ENCODE results near the gene PKNOX2.

Gene PKNOX2

DNA sequence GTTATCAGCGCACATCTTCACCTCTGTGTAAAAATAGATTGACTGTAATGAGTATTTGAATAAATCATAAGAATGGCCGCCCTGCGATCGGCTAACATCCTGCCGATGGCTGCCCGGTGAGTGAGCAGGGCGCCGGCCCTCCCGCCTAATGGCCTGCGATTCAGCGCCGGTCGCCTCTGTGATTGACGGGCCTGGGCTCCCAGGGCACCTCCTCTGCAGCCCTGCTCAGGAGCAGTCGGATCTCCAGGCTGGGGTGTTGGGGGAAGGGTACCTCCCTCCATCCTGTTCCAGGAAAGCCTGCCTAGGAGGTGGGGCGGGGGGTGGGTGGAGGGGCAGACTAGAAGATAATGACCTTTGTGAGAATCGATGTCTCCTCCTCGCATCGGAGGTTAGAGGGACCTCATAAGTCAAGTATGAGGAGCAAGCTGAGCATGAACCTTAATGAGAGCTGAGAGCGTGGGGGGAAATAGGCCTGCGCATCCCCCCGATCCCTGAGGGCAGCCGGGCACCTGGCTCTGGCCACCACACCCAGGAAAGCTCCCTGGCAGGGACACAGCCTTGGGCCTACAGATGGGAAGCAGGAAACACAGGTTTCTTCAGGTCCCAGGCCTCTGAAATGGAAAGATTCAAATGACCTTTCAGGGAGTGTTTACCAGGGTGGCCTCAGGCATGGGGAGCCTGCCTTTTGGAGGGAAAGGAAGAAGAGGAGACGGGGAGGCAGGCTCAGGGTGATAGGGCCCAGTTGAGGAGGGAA is 71.7 kb downstream of the PKNOX2 start:
- DNase-seq (ENCODE audit: low read depth): no peak

DNA sequence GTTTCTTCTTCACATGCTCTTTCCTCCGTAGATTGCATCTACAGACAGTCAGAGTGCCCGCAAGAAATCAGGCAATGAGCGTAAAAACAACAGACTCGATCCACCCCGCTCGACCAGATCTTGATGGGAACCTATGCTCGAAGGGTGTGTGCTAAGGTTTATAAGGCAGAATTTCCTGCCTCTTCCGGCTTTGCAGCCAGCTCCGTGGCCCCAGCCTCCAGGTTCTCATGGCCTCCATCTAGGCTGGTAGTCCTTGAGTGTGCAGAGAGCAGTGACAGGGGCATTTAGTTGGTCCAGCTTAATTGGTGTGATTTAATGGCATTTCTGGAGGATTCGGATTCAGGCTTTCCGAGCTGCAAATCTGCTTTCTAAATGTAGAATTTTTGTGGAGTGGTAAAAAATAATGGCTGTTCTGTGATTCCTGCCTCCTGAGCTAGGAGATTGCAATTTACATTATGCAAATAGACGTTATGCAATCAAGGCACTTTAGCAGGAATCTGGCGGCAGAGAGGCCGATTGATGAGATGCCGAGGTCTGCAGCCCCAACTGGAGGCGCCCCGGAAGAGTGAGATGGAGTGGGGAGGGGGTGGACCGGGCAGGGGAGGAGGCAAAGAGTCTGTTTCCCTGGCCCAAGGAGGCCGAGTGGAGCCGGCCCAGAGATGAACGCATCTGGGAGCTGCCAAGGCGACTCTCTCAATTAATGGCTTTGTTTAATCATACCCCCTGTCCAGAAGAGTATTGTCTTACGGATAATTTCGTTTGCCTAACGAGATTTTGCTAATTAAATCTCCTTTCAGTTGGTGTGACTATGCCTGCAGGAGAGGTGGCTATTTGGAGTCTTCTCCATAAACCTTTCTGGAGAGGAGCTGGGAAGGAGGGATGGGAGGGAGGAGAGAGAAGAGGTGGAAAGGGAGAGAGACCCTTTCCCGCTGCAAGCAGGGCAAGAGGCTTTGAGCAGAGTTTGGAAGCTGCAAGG is 75.3 kb downstream of the PKNOX2 start:
- DNase-seq (ENCODE audit: low read depth): no peak

DNA sequence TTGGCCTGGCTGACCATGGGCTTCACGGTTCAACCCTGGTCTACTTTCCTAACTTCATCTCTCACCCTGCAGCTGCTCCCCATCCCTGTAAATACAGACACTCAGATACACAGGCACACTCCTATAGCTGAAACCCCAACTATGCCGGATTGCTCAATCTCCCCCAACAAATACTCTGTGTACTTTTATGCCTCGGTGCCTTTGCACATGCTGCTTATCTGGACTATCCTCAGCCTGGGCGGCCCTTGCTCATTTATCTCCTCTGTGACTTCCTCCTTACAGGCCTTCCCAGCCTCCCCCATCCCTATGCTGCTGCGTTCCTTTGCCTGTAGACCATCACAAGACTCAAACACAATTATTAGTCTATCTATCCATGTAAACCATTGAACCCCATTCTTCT is 76.6 kb downstream of the PKNOX2 start:
- no peak for DNase-seq (ENCODE audit: low read depth)

DNA sequence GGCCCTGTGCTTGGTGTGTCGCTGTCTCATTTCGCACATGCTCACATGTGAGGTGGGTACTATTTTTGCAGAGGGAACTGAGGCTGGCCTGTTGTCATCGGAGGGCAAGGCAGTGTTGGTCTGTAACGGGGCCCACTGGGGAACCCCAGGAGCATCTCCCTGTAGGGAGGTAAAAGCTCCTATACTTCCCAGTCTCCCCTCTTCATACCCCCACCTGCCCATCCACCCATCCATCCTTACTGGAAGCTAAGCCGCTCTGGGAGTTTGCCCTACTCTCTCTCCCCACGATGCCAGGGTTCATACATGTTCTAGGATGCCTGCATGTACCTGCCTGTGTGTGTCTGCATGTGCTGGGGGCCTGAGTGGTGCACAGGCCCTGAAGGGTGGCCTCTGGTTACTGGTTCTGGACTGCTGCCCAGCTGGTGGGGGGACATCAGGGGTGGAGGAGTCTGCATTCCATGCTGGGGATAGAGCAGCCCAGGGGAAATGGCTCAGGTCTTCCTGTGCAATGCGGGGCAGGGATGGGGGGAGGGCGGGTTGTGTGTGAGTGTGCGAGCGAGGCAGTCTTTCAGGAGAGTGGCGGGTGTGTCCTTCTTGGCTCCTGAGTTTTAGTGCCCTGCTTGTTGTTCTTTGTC is 77.7 kb downstream of the PKNOX2 start:
- DNase-seq (ENCODE audit: low read depth): no peak

DNA sequence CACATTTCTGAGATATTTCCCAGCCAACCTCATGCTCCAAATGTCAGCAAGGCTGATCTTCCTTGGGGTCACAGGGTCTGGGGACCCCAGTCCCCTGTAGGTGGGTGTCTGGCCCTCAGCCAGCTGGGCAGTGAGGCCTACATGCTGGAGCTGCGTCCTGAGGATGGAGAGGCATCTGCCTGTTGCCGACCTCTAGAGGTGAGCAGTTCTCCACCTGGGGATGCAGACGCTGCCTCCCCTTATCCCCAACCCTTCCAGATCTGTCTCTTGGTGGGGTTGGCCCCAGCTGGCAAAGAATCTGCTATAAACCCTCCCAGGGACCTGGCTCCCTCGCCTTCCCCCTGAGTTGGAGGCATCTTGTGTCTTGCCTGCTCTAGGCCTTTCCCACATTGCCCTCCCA is 79.6 kb downstream of the PKNOX2 start:
- DNase-seq (ENCODE audit: low read depth): no peak

DNA sequence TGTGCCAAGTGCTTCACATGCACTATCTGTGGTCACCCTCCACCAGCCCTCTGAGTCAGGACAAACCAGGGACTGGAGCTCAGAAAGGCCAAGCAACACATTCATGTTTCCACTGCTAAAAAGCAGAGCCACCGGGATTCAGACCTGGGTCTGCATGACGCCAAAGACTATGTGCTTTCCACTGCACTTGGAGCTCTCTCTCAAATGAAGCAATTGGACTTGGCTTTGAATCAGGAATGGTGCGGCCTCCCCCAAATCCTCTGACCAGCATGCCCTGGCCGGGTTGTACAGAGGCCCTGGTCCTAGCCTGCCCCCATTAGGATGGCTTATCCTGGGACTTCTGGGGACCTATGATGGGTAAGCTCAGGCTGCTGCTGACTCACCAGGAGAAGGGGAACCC is 80.7 kb downstream of the PKNOX2 start:
- no peak for DNase-seq (ENCODE audit: low read depth)

DNA sequence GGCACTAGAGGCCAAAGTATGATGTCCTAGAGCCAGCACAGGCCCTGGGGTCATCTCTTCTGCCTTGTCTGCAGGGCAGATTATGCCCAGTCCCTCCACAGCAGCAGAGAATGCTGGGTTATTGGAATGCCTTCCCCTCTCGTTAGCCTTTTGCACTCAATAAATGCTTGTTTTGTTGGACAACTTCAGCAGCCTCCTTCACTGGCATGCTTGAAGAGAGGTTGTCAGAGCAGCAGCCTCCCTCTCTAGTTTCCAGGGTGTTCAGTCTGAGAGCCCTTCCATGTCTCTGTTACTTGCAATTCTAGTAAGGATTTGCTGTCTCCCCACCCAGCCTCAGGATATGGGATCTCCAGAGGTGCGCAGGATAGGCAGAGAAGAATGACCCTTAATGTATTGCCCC is 82.9 kb downstream of the PKNOX2 start:
- DNase-seq (ENCODE audit: low read depth): no peak

DNA sequence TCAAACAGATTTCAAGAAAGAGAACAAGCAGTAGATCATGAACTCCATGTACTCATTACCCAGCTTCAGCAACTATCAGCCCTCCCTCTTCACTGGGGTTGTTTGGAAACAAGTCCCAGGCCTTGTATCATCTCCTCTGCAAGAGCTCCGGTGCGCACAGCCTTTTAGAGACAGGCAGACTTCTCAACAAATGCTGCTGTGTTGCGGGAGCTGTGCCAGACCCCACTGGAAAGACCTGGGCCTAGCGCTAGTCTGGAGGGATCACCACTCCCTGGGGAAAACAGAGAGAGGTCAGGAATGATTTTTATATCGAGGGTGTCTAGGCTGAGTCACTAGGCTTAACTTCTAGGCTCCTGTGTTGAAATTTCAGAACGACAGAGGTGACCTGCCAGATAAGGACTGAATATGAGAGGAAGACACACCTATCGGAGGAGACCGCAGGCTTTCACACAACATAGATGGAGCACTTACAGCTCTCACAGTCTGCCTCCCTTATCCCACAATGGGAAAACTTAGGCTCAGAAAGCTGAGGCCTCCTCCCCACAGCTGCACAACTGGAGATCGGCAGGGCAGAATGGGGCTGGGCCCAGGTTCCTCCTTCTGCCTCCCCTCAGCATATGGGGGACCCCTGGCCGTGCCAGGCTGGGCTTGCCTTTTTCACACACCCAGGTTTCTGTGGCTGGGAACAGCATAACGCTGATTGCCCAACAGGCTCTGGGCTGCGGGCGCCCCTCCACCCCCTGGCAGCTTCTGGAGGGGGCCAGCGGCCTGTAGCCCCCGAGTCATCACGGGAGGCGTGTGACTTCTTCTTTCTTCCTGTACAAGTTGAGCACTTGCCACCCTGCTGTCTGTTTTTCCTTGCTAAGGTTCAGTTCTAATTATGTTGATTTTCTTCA is 86.0 kb downstream of the PKNOX2 start:
- DNase-seq (ENCODE audit: low read depth): no peak

DNA sequence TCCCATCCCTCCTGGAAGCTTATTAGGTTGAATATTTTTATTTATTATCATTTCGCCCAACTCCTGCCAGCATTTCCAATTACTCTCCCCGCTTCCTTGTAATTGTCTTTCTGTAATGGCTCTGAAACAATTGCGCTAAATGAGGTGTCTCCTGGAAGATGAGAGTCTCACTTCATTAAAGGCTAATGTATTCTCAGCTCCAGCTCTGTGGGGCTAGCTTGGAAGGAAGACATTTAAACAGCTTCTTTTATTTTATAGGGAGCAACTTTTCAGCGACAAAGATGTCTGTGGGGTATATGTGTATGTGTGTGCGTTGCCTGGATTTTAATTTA is 86.6 kb downstream of the PKNOX2 start:
- DNase-seq (ENCODE audit: low read depth): no peak

DNA sequence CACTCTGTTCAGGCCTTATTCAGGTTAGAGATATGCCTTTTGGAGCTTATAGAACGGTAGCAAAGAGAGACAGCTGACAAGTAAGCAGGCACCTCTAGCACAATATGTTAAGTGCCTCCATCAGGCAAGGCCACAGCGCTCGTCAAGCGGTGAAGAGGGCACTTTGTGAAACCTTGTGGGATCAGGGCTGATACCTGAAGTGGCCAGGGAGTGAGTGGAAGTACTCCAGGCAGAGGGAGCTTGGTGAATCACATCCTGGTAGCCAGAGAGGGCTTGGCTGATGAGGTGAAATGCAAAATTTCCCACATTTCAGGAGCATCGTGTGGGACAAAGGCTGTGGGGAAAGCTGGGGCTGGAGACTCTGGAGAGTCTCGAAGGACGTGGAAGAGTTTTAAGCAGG is 87.4 kb downstream of the PKNOX2 start:
- no peak for DNase-seq (ENCODE audit: low read depth)

DNA sequence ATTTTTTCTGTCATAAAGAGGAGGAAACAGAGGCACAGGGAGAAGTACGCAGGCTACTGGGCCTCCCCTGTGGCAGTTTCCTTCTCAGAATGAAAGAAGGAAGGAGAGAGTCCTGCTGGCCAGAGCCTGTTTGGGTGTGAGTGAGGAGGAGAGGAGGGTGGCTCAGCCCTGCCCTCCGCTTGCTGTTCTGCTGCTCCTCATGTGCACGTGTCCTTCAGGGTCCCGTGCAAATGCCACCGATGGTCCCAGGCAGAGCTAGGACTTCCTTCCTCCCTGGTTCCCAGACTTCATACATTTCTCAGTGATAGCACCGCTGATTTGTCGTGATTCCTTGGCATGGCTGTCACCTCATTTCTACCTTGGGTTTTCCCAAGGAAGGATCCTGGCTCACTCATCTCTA is 88.7 kb downstream of the PKNOX2 start:
- DNase-seq (ENCODE audit: low read depth): no peak

DNA sequence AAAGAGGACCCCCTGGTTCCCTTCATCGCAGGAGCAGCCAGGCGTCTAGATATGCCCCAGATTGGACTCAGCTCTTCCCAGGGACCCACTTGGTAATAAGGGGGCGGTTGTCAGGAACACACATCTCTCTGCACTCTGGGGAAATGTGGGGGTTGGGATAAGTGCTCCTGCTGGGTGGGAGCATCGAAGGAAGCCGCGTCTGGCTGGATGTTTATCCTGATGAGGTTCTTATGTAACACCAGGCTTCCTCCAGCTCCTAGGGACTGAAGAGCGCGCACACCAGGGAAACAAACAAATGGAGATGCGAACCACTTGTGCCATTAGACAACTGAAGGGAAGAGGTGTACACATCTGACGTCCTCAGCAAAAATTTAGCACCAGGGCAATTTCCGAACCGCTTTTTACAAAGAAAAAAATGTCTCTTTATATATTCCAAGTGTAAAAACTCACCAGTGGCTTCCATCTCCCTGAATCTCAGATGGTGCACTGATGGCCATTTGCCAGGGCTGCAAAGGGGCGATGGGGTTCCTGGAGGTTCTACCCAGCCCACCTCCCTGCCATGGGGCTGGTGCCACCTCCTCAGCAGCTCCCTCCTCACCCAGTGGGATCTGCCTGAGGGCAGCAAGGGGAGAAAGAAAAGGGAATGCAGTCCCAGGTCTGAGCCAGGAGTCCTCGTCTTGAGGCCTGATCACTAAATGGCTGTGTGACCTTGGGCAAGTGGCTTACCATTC is 89.4 kb downstream of the PKNOX2 start:
- DNase-seq (ENCODE audit: low read depth): no peak

DNA sequence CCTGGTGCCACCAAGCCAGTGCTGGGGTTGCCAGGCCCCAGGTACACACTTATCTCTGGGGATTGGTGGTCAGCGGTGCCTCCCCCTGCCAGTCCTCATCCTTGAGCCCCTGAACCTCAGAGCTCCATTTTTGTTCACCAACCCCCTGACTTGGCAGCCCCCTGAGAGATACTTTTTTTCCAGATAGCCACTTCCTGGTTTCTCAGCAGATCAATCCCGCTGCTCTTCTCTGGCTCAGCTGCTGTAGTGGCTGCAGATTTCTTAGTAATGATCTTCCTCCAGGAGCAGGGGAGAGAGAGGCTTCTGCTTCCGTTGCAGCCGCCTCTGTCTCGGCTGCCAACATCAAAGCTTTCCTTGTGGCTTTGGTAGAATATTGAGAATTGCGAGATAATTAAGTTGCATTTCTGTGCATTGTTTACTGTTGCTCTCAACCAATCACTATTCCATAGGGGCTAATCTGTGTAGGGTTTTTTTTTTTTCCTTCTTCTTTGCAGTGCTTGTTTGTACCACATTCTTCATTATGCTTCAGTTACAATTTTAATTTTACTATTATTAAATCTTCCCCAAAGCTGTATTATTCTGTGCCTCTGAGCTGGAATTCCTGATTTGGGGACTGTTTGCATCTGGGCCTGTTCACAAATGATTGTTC is 92.1 kb downstream of the PKNOX2 start:
- no peak for DNase-seq (ENCODE audit: low read depth)

DNA sequence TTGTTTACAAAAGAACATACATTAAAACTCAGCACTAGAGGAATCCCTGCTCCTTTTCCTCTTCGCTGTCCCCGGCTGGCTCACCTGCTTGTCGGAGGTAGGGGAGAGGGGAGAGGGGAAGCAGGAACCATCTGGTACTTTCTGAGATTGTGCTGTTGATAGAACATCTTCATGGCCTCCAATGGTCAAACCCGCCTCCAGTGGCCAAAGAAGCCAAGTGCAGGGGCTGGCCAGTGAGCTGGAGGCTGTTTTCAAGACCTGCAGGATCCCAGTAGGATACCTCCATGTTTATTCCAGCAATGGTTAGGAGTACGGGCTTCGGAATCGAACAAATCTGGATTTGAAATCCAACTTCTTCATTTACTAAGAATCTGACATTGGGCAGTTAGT is 92.6 kb downstream of the PKNOX2 start:
- DNase-seq (ENCODE audit: low read depth): no peak

DNA sequence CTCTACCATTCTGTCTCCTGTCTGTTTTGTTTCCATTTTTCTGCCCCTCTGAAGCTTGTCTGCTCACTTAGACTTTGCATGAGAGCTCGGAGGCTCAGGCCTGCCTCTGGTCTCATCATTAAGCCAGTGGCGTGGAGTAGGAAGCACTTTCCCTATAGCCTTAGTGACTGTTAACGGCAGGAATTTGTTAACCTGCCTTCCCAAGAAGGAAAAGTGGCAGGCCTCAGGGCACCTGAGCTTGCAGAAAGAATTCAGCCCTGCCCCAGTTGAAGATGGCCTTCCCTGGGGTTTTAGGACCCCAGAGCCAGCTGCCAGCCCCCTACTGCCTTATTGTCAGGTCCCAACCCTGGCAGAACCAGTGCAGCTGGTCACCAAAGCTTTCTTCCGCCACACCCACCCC is 93.2 kb downstream of the PKNOX2 start:
- no peak for DNase-seq (ENCODE audit: low read depth)

DNA sequence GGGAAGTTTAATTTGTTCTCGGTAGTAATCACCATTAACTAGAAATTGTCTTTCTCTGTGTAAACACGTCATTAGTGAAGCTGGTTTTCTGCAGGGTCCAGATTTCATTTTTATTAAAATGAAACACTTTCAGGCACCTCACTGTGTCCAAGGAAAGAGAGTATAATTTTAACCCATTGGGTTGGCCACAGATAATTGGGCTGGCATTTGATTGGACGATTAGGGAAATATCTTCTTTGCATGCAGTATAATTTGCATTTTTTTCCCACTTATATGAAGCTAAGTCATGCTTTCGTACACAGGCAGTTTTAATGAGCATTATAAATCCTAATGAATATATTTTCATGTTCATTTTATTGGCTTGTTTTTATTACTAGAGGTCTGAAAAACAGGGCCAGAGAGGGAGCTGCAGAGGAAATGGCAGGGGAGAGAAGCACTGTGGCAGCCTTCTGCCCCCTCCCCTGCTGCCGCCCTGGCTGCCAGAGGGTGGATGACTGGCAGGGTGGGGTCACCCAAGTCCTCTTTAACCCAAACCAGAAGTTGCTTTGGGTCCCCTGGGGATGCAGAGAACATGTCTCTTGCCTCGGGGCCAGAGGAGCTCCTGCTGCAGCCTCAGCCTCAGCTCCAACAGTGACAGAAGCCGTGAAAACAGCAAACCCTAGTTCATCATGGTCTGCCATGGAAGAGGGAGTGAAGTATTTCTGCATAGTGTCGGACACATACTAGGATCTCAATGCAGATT is 93.9 kb downstream of the PKNOX2 start:
- no peak for DNase-seq (ENCODE audit: low read depth)

DNA sequence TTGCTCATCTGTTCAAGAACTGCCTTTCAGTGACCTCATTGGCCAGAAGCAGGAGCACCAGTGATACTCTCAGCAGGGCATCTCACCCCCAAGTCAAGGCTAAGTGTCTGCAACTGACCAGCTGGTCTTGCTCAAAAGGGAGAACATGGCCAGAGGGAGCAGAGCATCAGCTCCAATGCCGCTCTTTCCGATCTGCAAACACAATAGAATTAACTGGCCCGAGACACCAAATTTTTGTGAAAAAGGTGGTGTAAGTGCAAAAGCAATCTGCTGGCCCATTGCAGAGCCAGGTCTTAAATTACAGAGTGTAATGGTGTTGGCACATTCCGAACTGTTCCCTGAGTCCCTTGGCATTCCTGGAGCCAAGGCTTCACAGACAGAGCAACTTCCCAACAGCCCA is 97.0 kb downstream of the PKNOX2 start:
- no peak for DNase-seq (ENCODE audit: low read depth)

DNA sequence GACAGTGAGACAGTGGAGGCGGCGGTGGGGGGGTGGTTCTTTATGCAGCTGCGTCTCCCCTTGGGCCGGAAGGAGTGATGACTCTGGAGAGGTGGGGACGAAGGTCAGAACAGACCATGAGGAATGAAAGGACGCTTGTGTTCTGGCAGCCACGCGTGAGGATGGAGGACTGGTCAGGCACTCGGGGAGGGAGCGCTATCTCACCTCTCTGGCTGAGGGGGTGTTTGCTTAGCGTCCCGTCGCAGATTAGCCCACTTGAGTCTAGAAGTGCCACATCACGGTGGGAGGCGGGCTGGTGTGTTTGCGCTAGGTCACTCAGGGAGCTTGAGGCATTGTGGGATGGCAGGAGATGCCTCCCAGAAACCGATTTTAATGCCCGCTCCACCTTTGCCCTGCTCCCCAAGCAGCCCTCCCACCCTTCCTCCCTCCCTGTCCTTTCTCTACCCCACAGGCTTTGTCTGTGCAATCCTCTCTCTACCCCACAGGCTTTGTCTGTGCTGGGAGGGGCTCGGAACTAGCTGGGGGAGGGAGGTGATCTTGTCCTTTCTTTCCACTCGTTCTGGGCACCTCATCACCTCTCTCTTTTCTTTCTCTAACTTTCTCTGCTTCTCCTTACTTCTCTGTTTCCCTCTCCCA is 97.8 kb downstream of the PKNOX2 start:
- DNase-seq (ENCODE audit: low read depth): no peak

DNA sequence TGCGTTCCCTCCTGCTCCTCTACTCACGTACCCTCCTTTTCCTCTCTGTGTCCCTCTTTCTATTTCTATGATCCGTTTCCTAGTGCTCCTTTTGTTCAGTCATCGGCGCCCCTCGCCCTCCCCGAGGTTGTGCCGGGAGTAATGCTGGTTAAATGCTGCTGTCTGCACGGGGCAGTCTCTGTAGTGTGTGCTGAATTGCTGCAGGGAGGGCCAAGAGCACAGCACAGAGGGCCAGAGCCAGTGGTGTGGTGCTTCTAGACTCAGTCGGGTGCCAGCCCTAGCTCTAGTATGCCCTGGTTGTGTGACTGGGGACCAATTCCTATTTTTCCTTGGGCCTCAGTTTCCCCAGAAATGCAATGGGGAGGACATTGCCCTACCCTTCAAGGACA is 98.3 kb downstream of the PKNOX2 start:
- no peak for DNase-seq (ENCODE audit: low read depth)

Measured in stimulated activated CD8-positive, alpha-beta memory T cell treated with anti-CD3 and anti-CD28 coated beads, Interleukin-7, amount 100 ng/mL, for 24 hours (primary cell).